Measurements from ENCODE around the gene TBC1D20.
"Not testable (repeated sequence)": the region's sequence is repeated elsewhere in the genome, so short reads cannot be mapped to it uniquely, and the experiment has no call there.

DNA sequence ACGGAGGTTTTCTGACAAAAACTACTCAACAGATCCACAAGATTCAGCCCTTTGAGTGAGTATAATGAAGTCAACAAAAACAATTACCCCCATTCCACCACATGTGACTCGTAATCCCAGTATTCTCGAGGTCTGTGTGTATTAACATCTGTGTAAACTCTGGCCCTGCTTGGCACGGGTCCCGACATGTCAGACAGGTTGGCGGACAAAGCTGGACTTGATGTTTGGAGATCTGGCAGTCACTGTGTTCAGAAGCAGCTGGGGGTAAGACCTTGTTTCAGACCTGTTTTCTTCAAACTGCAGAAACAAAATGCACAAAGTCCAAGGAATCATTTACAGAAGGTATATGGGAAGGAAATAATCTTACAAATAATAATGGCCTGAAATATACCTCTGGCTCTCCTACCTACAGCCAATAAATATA lies 46.0 kb upstream of the TBC1D20 start:
- TF ChIP-seq CHD1, POLR2A, MAFK (IDR thresholded peaks at IDR 0.05; ENCODE audit: low read depth, low read length): not testable (repeated sequence)

All from IMR-90 (cell line).